ENCODE measurements around the gene RPS18. TPM values are rescaled to one million over a fixed set of nuclear protein-coding genes. Genes with fewer than 3 reads are reported as not detected.

RPS18 gene
- total and polyA plus RNA-seq, 2 of the 13 experiments (the other 11 are each of a cell fraction or from before 2014, with no cell fraction given), result 3,896 to 5,806 TPM

- TF ChIP-seq, protein P1, sequence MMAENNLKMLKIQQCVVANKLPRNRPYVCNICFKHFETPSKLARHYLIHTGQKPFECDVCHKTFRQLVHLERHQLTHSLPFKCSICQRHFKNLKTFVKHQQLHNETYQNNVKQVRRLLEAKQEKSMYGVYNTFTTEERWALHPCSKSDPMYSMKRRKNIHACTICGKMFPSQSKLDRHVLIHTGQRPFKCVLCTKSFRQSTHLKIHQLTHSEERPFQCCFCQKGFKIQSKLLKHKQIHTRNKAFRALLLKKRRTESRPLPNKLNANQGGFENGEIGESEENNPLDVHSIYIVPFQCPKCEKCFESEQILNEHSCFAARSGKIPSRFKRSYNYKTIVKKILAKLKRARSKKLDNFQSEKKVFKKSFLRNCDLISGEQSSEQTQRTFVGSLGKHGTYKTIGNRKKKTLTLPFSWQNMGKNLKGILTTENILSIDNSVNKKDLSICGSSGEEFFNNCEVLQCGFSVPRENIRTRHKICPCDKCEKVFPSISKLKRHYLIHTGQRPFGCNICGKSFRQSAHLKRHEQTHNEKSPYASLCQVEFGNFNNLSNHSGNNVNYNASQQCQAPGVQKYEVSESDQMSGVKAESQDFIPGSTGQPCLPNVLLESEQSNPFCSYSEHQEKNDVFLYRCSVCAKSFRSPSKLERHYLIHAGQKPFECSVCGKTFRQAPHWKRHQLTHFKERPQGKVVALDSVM (CRISPR knock-in tag; IDR thresholded peaks at IDR 0.05), result no peak
- TF ChIP-seq GLI4 (CRISPR knock-in tag; IDR thresholded peaks at IDR 0.05; ENCODE audit: borderline replicate concordance), result no peak
- TF ChIP-seq ZNF501 (CRISPR knock-in tag; IDR thresholded peaks at IDR 0.05), result 0 out of 2 replicates have a peak, but pooled peaks have one; percentile 40
- TF ChIP-seq ZNF605 (CRISPR knock-in tag; IDR thresholded peaks at IDR 0.05), result no peak
- peak; percentile 60 for TF ChIP-seq ZNF331 (CRISPR knock-in tag; IDR thresholded peaks at IDR 0.05)
- peak; percentile 33; the same call in 1 of the 2 replicates for TF ChIP-seq MAX (IDR thresholded peaks at IDR 0.05)
- TF ChIP-seq USF2 (IDR thresholded peaks at IDR 0.05; ENCODE audit: low read depth, low read length), result no peak
- no peak for TF ChIP-seq USF2 (CRISPR knock-in tag; IDR thresholded peaks at IDR 0.05; ENCODE audit: borderline replicate concordance)
- no peak for TF ChIP-seq ZNF720 (CRISPR knock-in tag; IDR thresholded peaks at IDR 0.05)
- TF ChIP-seq REPIN1 (CRISPR knock-in tag; IDR thresholded peaks at IDR 0.05; ENCODE audit: borderline replicate concordance, low read depth), result peak; percentile 68; the same call in 1 of the 2 replicates
- no peak for TF ChIP-seq MAFF (IDR thresholded peaks at IDR 0.05; ENCODE audit: low read depth, low read length)
- TF ChIP-seq ZBTB8A (CRISPR knock-in tag; IDR thresholded peaks at IDR 0.05; ENCODE audit: borderline replicate concordance, low read depth), result no peak
- TF ChIP-seq SRF (IDR thresholded peaks at IDR 0.05; ENCODE audit: low read depth, low read length), result peak; percentile 44; the same call in 1 of the 2 replicates
- TF ChIP-seq BHLHE40 (IDR thresholded peaks at IDR 0.05; ENCODE audit: low read length), result peak; percentile 30; the same call in 1 of the 2 replicates
- no peak for TF ChIP-seq MED8 (CRISPR knock-in tag; IDR thresholded peaks at IDR 0.05; ENCODE audit: insufficient replicate concordance)
- TF ChIP-seq FOXC1 (CRISPR knock-in tag; IDR thresholded peaks at IDR 0.05; ENCODE audit: borderline replicate concordance), result peak; percentile 73; the same call in 1 of the 2 replicates
- TF ChIP-seq, protein P2, sequence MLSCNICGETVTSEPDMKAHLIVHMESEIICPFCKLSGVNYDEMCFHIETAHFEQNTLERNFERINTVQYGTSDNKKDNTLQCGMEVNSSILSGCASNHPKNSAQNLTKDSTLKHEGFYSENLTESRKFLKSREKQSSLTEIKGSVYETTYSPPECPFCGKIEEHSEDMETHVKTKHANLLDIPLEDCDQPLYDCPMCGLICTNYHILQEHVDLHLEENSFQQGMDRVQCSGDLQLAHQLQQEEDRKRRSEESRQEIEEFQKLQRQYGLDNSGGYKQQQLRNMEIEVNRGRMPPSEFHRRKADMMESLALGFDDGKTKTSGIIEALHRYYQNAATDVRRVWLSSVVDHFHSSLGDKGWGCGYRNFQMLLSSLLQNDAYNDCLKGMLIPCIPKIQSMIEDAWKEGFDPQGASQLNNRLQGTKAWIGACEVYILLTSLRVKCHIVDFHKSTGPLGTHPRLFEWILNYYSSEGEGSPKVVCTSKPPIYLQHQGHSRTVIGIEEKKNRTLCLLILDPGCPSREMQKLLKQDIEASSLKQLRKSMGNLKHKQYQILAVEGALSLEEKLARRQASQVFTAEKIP (CRISPR knock-in tag; IDR thresholded peaks at IDR 0.05; ENCODE audit: borderline replicate concordance), result no peak
Observed at GRCh38 chr6:33279971-33280511, 8.2 kb downstream of the RPS18 start (continued).

Measured in HepG2 (cell line).